ENCODE data around the gene DLG2. TPM values are rescaled to one million over a fixed set of nuclear protein-coding genes. Genes with fewer than 3 reads are reported as not detected.

Gene DLG2
- total RNA-seq, 4 donors from 2014 or later, result 2.9 to 30.2 (median 22.6) TPM

- Histone ChIP-seq H3K36me3 (no peaks in the 10 kb centered on the region), H3K27ac (no peak overlapping the region), H3K27me3 (no peaks in the 10 kb centered on the region), H3K4me3 (no peak overlapping the region), H3K9me3 (no peaks in the 10 kb centered on the region), H3K4me1 (no peaks in the 10 kb centered on the region)
- TF ChIP-seq CTCF (IDR thresholded peaks at IDR 0.05) (no peak), POLR2A (IDR thresholded peaks at IDR 0.05) (no peak)
- intact Hi-C loops (cut with DNase I; ENCODE audit: low total_unique reads), result no loop called here
- DNase-seq, result no peak
These were observed 1037.0 kb downstream of the DLG2 start for GRCh38 chr11:84590106-84590505.

GRCh38 chr11:84588131-84588829 lies 1038.9 kb downstream of the DLG2 start:
- no peak for TF ChIP-seq CTCF (IDR thresholded peaks at IDR 0.05)
- Histone ChIP-seq H3K27ac (no peak overlapping the region), H3K9me3 (no peaks in the 10 kb centered on the region), H3K36me3 (no peaks in the 10 kb centered on the region), H3K4me3 (no peak overlapping the region), H3K4me1 (no peaks in the 10 kb centered on the region), H3K27me3 (no peaks in the 10 kb centered on the region)
- intact Hi-C loops (cut with DNase I; ENCODE audit: low total_unique reads), result no loop called here
- no peak for DNase-seq

GRCh38 chr11:84583106-84583505 lies 1044.0 kb downstream of the DLG2 start:
- Histone ChIP-seq H3K27me3 (no peaks in the 10 kb centered on the region), H3K4me1 (no peaks in the 10 kb centered on the region), H3K9me3 (no peaks in the 10 kb centered on the region), H3K4me3 (no peak overlapping the region), H3K27ac (no peak overlapping the region), H3K36me3 (no peaks in the 10 kb centered on the region)
- TF ChIP-seq CTCF (IDR thresholded peaks at IDR 0.05), result no peak
- TF ChIP-seq POLR2A (IDR thresholded peaks at IDR 0.05), result no peak
- DNase-seq, result no peak
- intact Hi-C loops (cut with DNase I; ENCODE audit: low total_unique reads), result no loop called here

GRCh38 chr11:84581083-84581482 lies 1046.1 kb downstream of the DLG2 start:
- intact Hi-C loops (cut with DNase I; ENCODE audit: low total_unique reads), result no loop called here
- TF ChIP-seq POLR2A (IDR thresholded peaks at IDR 0.05) (no peak), CTCF (IDR thresholded peaks at IDR 0.05) (no peak)
- H3K27ac ChIP-seq, result no peak overlapping the region
- no peaks in the 10 kb centered on the region for H3K9me3 ChIP-seq
- no peaks in the 10 kb centered on the region for H3K27me3 ChIP-seq
- H3K4me1 ChIP-seq, result no peaks in the 10 kb centered on the region
- no peaks in the 10 kb centered on the region for H3K36me3 ChIP-seq
- no peak for DNase-seq
- H3K4me3 ChIP-seq, result no peak overlapping the region

- Histone ChIP-seq H3K27ac (no peak overlapping the region), H3K4me3 (no peak overlapping the region), H3K27me3 (no peaks in the 10 kb centered on the region), H3K4me1 (no peaks in the 10 kb centered on the region), H3K36me3 (no peaks in the 10 kb centered on the region), H3K9me3 (no peaks in the 10 kb centered on the region)
- DNase-seq, result no peak
- intact Hi-C loops (cut with DNase I; ENCODE audit: low total_unique reads), result no loop called here
- TF ChIP-seq CTCF (IDR thresholded peaks at IDR 0.05) (no peak), POLR2A (IDR thresholded peaks at IDR 0.05) (no peak)
These were observed 1046.7 kb downstream of the DLG2 start for GRCh38 chr11:84580428-84580827.

All from uterus (tissue), 4 donors.